Measurements from ENCODE around the gene SLCO2B1.

- TF ChIP-seq CTCF (conservative IDR thresholded peaks at IDR 0.05; ENCODE audit: low read depth, low read length) (no peak), EZH2 (IDR thresholded peaks at IDR 0.05; ENCODE audit: borderline replicate concordance, low read depth, low read length, poor library complexity, severe bottlenecking) (no peak)
These were observed 13.3 kb downstream of the SLCO2B1 start for GRCh38 chr11:75163921-75164849.

Measured in A673 (cell line).